DOHH2 (cell line): Measurements from ENCODE around the gene LTB4R.

Source experiments
- H3F3A ChIP-seq: fragments of 200-600 bp; sonication (generic), shearing (Covaris generic); 2 replicates; pipeline ENCODE4 v1.6.0; 2016; ENCODE audit warnings: antibody characterized with exemption, mild to moderate bottlenecking; ENCODE audit not compliant: control insufficient read depth, insufficient read depth
- H3K27ac ChIP-seq: fragments of 200-600 bp; sonication (generic); 2 replicates; pipeline ENCODE4 v1.5.1; 2014; ENCODE audit warnings: low read depth, mild to moderate bottlenecking, low read length, moderate library complexity
- H3K27me3 ChIP-seq: fragments of 200-600 bp; sonication (generic); 2 replicates; pipeline ENCODE4 v1.6.1; 2014; ENCODE audit warnings: mild to moderate bottlenecking, low read length, mixed read lengths; ENCODE audit not compliant: control insufficient read depth
- H3K36me3 ChIP-seq: fragments of 200-600 bp; sonication (generic); 2 replicates; pipeline ENCODE4 v1.6.1; 2014; ENCODE audit warnings: mild to moderate bottlenecking, low read length, moderate library complexity, mixed read lengths; ENCODE audit not compliant: control insufficient read depth
- H3K4me1 ChIP-seq: fragments of 200-600 bp; sonication (generic); 2 replicates; pipeline ENCODE4 v1.6.1; 2014; ENCODE audit warnings: mild to moderate bottlenecking, low read length, mixed read lengths; ENCODE audit not compliant: control insufficient read depth
- H3K4me2 ChIP-seq: fragments of 200-600 bp; sonication (generic); 2 replicates; pipeline ENCODE4 v1.6.0; 2014; ENCODE audit warnings: mild to moderate bottlenecking, low read length, moderate library complexity
- H3K4me3 ChIP-seq: fragments of 200-600 bp; sonication (generic); 2 replicates; pipeline ENCODE4 v1.5.1; 2014; ENCODE audit warnings: mild to moderate bottlenecking, low read length, mixed read lengths
- H3K79me2 ChIP-seq: fragments of 200-600 bp; sonication (generic); 2 replicates; pipeline ENCODE4 v1.6.1; 2014; ENCODE audit warnings: mild to moderate bottlenecking, low read length, mixed read lengths; ENCODE audit not compliant: control insufficient read depth
- H3K9me2 ChIP-seq: fragments of 200-600 bp; sonication (generic); replicated peaks from 2 replicates; pipeline ENCODE4 v1.6.1; 2014; ENCODE audit warnings: mild to moderate bottlenecking, low read length, mixed read lengths; ENCODE audit not compliant: control insufficient read depth
- H3K9me3 ChIP-seq: fragments of 200-600 bp; sonication (generic); 2 replicates; pipeline ENCODE4 v1.6.1; 2014; ENCODE audit warnings: antibody characterized with exemption, low read length, mixed read lengths; ENCODE audit not compliant: control insufficient read depth, insufficient read depth
- H4K20me1 ChIP-seq: fragments of 200-600 bp; sonication (generic); 2 replicates; pipeline ENCODE4 v1.6.0; 2014; ENCODE audit warnings: low read depth, mild to moderate bottlenecking, antibody characterized with exemption, low read length, moderate library complexity; ENCODE audit not compliant: control insufficient read depth, insufficient read depth
- CTCF ChIP-seq: fragments of 200-600 bp; sonication (generic); IDR thresholded peaks from one replicate; pipeline ENCODE4 v1.5.1; 2014; ENCODE audit warnings: antibody characterized with exemption, mild to moderate bottlenecking, low read depth, low read length; ENCODE audit not compliant: poor library complexity, severe bottlenecking
- EZH2phosphoT487 ChIP-seq: fragments of 200-600 bp; sonication (generic); IDR thresholded peaks from 2 replicates; pipeline ENCODE4 v1.6.1; 2017; ENCODE audit warnings: borderline replicate concordance, mild to moderate bottlenecking, antibody characterized with exemption, low read length, moderate library complexity, mixed read lengths

LTB4R gene

GRCh38 chr14:24342889-24343288 lies 31.6 kb downstream of the LTB4R start:
- H3F3A ChIP-seq, result no peaks in the 10 kb centered on the region; the same call in 1 of the 2 replicates
- H3K27ac ChIP-seq, result no peak overlapping the region
- no peak overlapping the region for H3K4me2 ChIP-seq
- no peaks in the 10 kb centered on the region for H3K9me2 ChIP-seq
- TF ChIP-seq EZH2phosphoT487 (no peak), CTCF (no peak)
- peaks cover 13% of the 10 kb centered on the region for H3K4me1 ChIP-seq
- H3K4me3 ChIP-seq, result no peak overlapping the region
- no peaks in the 10 kb centered on the region for H3K79me2 ChIP-seq
- H3K36me3 ChIP-seq, result no peaks in the 10 kb centered on the region
- H3K9me3 ChIP-seq, result no peaks in the 10 kb centered on the region
- peaks cover 26% of the 10 kb centered on the region for H3K27me3 ChIP-seq
- no peaks in the 10 kb centered on the region for H4K20me1 ChIP-seq

- H3K4me1 ChIP-seq, result peaks cover 12% of the 10 kb centered on the region
- H3K27ac ChIP-seq, result no peak overlapping the region
- no peaks in the 10 kb centered on the region for H3K9me2 ChIP-seq
- TF ChIP-seq CTCF, result no peak
- no peak for TF ChIP-seq EZH2phosphoT487
- H4K20me1 ChIP-seq, result no peaks in the 10 kb centered on the region
- H3K4me2 ChIP-seq, result no peak overlapping the region
- H3K79me2 ChIP-seq, result no peaks in the 10 kb centered on the region
- no peaks in the 10 kb centered on the region for H3K36me3 ChIP-seq
- peaks cover 27% of the 10 kb centered on the region for H3K27me3 ChIP-seq
- H3F3A ChIP-seq, result no peaks in the 10 kb centered on the region; the same call in 1 of the 2 replicates
- no peak overlapping the region for H3K4me3 ChIP-seq
- H3K9me3 ChIP-seq, result no peaks in the 10 kb centered on the region
Observed at GRCh38 chr14:24343795-24344660, 32.7 kb downstream of the LTB4R start.

- Histone ChIP-seq H3K4me1 (no peaks in the 10 kb centered on the region), H3F3A (no peaks in the 10 kb centered on the region; the same call in 1 of the 2 replicates), H3K79me2 (no peaks in the 10 kb centered on the region), H4K20me1 (no peaks in the 10 kb centered on the region), H3K4me2 (no peak overlapping the region), H3K9me3 (no peaks in the 10 kb centered on the region), H3K9me2 (no peaks in the 10 kb centered on the region), H3K4me3 (no peak overlapping the region), H3K36me3 (no peaks in the 10 kb centered on the region), H3K27ac (no peak overlapping the region), H3K27me3 (peaks cover 45% of the 10 kb centered on the region)
- TF ChIP-seq EZH2phosphoT487, result no peak
- TF ChIP-seq CTCF, result no peak
Observed at GRCh38 chr14:24347134-24347533, 35.8 kb downstream of the LTB4R start.
